NCI-H82 treated with DMSO at 0.1 percent for 48 hours (cell line): Measurements from ENCODE around the gene ATP6AP1.

Experiments used
- DNase-seq: peaks from one replicate; lab custom pipeline; 2025; ENCODE audit not compliant: unreplicated experiment; lab: John Stamatoyannopoulos, UW

The ATP6AP1 gene

DNA sequence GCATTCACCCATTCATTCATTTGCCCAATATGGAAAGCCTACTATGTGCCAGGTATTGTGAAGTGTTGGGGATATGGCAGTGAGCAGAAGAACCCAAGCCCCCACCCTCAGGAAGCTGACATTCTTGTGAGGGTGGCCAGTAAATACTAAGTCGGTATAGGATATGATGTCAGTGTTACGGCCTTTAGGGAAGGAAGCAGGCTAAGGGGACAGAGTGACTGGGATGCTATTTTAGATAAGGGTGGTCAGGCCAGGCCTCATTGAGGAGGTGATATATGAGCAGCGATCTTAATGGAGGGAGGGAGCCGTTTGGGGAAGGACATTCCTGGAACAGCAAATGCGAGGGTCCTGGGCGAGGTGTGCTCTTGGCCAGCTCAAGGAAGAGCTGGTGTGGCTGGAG lies 2.0 kb downstream of the ATP6AP1 start:
- DNase-seq: no peak

DNA sequence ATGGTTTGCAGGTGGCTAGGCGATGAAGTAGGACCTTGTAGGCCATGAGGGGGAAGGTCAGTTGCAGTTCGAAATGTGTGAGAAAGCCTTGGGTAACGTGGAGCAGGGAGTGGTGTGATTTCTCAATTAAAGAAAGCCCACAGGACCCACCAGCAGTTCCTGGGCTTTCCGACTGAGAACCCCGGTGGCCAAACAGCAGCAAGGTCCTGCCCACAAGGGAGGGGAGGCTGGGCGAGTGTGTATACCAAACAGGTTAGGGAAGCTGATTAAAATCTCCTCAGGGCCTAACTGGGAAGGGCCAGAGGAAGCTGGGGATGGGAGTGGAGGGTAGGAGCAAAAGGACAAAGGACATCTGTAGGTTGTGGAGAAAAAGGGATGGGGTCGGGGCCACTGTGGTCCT lies 2.4 kb downstream of the ATP6AP1 start:
- DNase-seq: no peak

DNA sequence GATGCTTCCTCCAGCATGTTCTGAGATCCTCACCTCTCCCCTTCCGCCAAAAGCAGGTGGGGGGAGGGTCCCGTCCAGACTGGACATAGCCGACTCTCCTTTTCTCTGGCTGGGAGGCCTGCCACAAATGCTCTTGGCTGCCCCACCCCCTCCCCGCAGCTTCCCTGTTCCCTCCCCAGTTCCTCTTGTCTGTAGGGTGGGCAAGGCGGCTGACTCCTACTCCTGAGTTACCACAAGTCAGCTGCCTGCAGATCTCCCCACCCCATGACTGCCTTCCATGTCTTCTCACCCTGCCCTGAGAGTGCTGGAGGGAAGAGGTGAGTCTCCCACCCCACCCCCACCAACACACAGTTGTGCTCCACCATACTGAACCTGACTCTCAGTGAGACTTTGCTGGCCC lies 2.9 kb downstream of the ATP6AP1 start:
- no peak for DNase-seq

DNA sequence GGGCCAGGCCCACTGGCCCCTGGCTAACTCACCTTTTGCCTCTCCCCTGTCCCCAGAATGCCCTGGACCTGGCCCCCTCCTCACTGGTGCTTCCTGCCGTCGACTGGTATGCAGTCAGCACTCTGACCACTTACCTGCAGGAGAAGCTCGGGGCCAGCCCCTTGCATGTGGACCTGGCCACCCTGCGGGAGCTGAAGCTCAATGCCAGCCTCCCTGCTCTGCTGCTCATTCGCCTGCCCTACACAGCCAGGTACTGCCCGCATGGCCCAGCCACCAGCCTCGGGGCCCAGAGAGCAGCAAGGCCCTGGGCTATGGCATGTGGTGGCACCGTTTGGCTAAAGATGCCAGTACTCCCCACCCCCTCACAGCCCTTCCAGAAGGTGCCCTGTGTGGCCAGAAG lies 3.7 kb downstream of the ATP6AP1 start:
- no peak for DNase-seq

DNA sequence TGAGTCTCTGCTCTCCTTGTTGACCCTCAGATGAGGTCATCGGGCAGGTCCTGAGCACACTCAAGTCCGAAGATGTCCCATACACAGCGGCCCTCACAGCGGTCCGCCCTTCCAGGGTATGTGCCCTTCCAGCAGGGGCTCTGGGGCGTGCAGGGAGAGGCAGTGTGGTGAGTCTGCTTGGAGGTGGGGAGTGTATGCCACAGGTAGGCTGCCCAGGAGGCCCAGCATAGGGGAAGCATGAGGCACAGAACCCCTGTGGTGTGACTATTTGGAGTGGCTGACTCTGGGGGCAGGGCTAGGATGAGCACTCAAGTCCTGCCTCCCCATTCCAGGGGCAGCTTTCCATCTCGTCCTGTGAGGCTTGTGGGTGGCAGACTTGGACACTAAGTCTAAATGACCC lies 5.1 kb downstream of the ATP6AP1 start:
- no peak for DNase-seq

DNA sequence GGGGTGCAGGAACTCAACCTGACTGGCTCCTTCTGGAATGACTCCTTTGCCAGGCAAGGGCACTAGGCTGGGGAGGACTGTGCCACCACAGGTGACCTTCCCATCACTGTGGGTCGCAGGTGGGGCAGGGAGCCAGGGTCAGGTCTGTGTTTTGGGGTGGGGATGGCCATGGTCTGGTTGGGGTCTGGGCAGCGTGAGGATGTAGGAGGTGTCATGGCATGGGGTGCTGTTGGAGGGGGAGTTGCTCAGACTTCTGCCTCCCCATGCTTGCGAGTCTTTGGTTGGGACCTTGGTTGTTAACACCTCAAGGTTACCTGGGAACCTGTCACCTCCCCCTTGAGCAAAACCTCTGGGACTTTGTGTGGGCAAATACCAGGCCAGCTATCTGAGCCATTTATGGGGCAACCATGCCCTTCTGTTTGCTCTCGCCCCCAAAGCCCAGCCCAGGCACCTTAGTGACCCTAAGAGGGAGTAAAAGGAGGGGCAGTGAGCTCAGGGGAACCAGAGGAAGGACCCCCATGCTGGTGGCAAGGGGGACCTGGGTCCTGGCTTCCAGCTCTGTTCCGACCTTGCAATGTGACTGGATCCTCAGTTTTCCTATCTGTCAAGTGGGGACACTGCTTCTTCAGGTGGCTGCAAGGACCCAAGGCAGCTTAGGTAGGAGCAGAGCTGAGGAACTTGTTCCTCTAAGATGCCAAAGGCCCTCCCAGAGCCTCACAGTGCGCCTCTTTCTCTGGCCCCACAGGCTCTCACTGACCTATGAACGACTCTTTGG lies 6.1 kb downstream of the ATP6AP1 start:
- no peak for DNase-seq

DNA sequence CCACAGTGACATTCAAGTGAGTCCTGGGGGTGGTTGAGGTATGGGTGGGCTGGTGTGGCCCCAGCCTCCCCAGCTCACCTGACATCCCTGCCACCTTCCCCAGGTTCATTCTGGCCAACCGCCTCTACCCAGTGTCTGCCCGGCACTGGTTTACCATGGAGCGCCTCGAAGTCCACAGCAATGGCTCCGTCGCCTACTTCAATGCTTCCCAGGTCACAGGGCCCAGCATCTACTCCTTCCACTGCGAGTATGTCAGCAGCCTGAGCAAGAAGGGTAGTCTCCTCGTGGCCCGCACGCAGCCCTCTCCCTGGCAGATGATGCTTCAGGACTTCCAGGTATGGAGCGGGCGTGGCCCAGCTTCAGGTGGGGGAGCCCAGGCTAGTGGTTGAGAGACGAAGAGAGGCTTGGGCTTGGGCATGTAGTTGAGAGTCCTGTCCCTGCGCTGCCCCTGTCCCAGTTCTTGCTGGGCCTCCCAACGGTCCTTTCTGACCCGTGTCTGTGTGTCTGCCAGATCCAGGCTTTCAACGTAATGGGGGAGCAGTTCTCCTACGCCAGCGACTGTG lies 6.8 kb downstream of the ATP6AP1 start:
- DNase-seq: no peak

DNA sequence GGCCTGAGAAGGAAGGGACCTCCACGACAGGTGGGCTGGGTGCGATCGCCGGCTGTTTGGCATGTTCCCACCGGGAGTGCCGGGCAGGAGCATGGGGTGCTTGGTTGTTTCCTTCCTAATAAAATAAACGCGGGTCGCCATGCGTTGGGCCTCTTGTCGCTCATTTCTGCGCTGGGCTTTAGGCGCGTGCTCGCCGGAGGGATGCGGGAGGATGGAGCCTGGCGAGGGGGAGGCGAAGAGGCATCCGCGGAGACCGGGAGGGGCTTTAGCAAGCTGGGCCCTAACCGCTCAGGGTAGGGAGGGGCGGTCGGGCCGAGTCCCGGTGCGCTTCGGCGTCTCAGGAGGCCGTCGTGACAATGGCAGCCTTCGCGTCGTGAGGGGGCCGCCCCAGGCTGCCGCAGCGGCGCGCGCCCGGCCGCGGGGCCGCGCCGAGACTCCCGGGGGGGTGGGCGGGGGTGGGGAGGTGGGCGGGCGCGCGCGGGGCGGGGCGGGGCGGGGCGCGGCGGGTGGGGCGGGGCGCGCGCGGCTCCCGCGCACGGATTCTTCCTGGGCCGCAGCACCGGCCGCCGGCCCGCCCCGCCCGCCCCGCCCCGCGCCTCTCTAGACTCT lies 8.0 kb downstream of the ATP6AP1 start:
- no peak for DNase-seq

DNA sequence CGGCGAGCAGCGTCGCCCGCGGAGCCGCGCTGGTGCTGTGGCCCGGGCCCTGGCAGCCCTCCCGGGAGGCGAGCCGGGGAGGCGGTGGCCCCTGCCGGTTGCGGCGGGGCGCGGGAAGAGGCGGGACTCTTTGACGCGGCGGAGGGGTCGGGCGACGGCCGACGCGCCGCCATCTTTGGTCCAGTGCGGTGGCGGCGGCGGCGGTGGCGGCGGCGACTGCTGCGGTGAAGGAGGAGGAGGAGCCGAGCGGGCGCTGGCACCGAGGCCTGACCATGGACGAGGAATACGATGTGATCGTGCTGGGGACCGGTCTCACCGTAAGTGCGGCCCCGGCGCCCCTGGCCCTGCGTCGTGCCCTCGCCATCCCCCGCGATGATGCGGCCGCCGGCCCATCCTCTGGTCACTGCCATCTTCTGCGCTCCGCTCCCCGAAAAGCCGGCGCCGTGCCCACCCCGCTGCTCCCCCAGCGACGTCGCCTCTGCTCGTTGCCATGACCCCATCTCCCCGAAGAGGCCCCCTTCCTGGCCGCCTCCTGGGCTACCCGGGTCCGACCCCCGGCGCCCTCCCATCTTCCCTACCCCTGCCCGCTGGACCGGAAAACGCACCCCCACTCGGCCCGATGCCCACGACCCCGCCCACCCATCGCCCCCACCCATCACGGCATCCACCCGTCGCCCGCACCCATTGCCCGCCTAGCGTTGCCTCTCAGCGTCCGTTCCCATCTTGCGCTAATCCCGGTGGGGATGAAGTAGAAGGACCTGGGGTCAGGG lies 8.7 kb downstream of the ATP6AP1 start, which contains the start of gene GDI1:
Gene GDI1 (plus strand): TSS at position 172 of the 770 bp plus-strand sequence. CDS start 101 bp downstream, at position 273.
- no peak for DNase-seq

DNA sequence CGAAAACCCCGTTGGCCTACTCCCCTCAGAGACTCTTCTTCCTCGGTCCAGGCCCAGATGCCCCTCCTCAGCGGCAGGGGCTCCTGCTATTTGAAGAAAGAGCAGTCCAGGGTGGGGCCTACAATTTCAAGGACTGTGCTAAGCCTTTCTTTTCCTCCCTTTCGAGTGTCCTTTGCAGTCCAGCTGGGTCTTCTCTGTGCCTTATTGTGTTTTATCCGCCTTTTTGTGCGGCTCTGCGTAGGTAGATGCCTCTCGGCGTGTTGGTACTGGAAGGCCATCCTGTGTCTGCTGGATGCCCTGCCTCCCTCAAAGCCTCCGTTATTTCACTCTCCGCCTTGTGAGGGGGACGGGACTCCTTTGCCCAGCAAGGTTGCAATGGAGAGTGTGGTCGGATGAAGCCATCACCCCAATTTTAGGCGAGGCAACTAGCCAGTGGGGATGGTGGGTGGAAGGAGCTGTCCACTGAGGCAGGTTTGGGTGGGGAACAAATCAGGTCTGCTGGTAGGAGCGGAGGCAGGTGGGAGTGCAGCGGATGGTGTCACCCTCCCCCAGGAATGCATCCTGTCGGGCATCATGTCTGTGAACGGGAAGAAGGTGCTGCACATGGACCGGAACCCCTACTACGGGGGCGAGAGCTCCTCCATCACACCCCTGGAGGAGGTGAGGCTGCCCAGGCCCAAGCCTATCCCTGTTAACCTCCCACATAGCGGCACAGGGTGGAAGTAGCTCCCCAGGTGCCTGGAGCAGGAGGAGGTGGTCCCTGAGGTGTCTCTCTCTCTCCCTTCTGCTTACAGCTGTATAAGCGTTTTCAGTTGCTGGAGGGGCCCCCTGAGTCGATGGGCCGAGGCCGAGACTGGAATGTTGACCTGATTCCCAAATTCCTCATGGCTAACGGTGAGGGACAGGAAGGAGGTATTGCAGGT lies 9.8 kb downstream of the ATP6AP1 start:
- DNase-seq: no peak

DNA sequence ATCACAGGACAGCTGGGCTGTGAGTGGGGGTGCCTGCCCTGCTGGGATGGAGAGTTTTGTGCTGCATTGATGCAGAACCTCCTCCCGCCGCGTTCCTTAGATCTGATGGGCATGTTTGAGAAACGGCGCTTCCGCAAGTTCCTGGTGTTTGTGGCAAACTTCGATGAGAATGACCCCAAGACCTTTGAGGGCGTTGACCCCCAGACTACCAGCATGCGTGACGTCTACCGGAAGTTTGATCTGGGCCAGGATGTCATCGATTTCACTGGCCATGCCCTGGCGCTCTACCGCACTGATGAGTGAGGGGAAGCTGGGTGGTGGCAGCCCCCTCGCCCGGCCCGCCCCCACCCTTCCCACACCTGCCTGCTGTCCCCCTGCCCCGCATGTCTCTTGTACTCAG lies 11.4 kb downstream of the ATP6AP1 start:
- DNase-seq: no peak

DNA sequence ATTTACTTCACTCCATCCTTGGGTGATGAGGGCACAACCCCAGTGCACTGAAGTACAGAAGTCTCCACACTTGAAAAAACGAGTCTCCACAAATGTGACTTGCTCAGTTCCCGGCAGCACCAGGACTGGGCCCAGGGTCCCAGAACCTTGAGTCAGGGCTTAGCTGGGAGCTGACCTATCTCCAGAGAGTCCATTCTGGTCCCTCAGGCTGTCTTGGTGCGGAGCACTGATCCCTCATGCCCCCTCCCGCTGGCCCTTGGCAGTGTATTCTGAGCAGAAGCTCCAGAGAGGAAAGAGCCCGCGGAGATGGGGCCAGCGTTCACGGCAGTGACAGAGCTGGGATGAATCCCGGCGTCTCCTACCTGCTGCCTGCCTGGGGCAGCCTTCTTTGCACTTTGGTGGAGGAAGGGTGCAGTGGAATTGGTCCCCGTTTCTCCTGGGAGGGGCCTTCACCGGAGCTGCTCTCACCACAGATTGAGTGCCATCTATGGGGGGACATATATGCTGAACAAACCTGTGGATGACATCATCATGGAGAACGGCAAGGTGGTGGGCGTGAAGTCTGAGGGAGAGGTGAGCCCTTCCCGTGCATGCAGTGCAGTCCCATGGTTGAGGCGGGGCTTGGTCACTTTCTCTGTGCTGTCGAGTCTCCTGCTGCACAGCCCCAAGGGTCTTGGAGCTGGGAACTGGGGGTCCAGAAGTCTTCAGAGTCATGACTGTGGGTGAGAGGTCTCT lies 12.3 kb downstream of the ATP6AP1 start:
- no peak for DNase-seq

DNA sequence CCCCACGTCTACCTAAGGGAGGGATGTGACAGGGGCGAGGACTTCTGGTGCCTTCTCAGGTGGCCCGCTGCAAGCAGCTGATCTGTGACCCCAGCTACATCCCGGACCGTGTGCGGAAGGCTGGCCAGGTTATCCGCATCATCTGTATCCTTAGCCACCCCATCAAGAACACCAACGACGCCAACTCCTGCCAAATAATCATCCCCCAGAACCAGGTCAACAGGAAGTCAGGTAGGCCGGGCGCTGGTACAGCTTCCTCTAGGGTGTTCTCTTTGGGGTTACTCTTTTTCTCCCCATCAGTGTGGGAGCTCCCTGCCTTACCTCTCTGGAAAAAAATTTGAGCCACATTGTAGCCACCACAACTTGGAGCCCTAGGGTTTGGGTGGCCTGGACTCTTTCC lies 13.1 kb downstream of the ATP6AP1 start:
- no peak for DNase-seq

DNA sequence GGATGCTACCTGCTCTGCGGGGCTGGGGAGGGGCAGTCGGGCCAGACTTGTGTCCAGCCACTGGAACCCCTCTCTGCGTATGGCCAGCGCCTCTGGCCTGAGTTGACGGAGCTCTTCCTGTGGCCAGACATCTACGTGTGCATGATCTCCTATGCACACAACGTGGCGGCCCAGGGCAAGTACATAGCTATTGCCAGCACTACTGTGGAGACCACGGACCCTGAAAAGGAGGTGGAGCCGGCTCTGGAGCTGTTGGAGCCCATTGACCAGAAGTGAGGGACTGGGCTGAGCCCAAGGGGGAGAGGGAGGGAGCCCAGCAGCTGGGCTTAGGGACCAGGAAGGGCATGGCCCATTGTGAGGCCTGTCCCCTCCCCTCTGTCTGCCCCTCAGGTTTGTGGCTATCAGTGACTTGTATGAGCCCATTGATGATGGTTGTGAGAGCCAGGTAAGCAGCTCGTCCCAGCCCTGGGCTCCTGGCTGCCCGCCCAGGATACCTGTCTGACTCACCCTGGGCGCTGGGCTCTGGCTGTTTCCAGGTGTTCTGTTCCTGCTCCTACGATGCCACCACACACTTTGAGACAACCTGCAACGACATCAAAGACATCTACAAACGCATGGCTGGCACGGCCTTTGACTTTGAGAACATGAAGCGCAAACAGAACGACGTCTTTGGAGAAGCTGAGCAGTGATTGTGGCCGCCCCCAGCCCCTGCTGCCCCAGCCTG lies 13.7 kb downstream of the ATP6AP1 start:
- no peak for DNase-seq

DNA sequence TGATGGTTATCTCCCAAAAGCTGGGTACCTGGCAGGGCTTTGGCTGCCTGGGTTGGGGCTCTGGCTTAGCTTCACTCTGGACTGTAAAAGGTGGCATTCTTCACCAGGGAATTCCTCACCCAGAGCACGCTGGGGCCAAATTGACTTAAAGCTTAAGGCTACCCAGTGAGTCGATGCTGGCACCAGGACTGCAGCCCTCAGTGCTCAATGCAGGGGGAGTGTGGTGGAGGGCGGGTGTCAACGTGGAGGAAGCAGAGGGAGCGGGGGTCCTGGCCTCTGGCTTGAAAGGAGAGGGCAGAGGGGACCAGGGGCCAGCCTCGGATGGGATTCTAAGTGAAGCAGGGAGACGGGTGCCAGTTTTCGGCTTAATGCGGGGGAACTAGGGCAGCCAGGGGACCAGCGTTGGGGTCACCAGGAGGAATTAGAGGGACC lies 15.0 kb downstream of the ATP6AP1 start:
- DNase-seq: no peak

DNA sequence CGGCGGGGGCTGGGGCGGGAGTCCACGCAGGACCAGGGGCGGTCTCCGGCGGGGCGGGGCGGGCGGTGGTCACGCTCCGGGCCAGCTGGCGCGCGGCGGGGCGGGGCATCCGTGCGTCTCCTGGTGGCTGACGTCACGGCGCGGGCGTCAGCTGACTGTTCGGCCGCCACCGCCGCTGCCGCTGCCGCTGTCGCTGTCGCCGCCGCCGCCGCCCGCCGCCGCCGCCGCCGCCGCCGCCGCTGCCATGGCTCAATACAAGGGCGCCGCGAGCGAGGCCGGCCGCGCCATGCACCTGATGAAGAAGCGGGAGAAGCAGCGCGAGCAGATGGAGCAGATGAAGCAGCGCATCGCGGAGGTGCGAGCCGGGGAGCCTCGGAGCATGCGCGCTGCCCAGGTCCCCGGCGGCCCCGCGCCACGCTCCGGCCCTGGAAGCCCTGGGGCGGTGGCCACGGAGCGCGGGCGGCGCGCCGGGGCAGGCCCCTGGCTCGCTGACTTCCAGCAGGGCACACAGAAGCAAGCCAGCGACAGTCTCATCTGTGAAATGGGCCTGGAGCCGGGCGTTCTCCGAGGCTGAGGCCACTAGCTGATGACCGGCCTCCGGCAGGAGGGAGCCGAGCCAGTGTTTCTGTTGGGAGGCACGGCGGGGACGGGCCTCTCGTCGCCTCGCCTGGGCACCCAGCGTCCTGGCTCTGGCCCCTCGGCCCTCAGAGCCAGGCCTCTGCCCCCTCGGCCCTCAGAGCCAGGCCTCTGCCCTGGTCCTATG lies 15.7 kb downstream of the ATP6AP1 start, which contains the start of gene FAM50A:
Gene FAM50A (plus strand): TSS at position 150 of the 763 bp plus-strand sequence. CDS start 95 bp downstream, at position 245.
- DNase-seq: peak; percentile 26

DNA sequence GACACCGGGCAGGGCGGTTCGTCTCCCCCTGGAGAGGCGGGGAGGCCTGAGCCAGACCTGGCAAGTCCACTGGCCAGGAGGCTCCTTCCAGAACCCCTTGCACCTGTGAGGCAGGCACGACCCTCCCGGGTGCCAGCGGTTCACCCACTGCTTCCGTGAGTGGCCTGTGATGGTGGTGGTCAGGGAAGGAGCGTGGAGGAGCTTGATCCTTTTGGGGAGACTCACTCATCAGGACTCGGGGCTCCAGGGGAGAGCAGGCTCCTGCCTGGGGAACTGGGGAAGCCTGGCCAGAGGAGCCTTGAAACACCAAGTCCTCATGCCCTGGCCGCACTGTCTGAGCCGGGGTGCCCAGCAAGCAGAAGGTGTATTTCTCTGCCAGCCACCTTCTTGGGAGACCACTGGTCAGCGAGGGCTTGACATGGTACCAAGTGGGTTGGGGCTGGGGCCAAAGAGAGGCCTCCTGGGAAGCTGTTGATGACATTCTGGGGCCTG lies 16.3 kb downstream of the ATP6AP1 start:
- no peak for DNase-seq

DNA sequence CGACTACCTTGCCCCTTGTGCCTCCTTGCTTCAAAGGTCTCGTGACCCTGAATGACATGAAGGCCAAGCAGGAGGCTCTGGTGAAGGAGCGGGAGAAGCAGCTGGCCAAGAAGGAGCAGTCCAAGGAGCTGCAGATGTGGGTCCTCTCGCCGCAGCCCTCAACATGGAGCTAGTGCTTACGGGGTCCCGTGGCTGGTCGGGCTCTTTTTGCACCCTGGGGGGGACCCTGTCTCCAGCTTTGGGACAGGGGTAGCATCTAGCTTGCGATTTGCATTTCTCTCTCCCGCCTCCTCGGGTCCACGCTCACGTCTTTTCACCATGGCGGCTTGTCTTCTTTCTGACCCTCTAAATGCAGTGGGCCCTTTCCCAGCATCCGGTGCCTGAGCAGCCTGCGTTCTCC lies 17.3 kb downstream of the ATP6AP1 start:
- no peak for DNase-seq
